Activated CD4-positive, alpha-beta T cell treated with anti-CD3 and anti-CD28 coated beads, Interleukin-2, amount 50 U/mL, for 1 hour (primary cell): ENCODE results near the gene PCDH7.

ENCODE experiments used
- DNase-seq: peaks from one replicate; pipeline ENCODE4 v3.0.0-alpha.2; 2020

Gene PCDH7

DNA sequence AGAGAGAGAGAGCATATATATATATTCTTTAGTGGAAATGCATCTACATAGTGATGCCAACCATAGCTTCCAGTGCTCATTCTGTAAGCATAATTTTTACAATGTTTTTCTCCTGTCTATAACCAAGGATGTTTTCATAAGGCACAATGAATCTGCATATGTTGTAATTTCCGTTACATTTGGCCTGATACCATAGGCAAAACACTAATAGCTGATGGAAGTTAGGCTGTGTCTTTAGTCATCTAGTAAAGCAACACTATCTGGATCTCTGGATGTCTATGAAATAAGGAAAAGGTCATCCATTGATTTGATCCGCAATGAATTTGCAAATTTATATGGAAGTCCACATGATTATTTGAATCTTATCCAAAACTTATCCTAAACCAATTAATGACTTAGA lies 8.1 kb downstream of the PCDH7 start:
- DNase-seq = no peak

DNA sequence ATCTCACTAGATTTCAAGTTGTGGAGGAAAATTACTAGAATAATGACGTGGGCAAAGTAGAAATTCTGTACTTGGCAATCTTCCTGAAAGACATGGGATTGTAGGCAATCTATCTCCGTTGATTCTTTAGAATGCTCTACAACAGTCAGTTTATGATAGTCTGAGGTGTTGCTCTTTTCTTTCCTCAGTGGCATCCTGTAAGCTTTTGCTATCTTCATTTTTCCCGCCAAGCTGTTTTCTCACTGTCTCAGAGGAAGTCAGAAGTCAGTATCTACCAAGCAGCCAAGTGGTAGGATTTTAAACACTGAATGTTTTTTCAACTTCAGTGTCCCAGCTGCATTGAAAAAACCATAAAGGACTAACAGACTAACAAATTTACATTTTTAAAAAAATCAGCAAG lies 23.7 kb downstream of the PCDH7 start:
- DNase-seq = no peak

DNA sequence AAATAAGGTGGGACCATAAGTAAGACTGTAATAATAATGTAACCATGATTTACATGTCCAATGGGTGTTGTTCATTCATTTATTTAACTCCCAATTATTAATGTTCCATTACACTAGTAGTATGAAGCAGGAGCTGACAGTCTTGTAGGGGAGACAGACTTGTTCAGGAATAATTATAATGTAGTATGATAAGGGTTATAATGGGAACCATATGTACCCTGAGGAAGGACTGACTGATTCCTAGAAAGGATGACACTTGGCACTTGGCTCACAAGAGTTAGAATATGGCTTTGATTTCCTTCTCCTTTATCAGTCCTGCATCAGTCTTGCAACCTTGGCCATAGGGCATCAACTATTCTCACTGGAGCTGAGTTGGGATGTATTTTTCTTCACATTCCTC lies 24.2 kb downstream of the PCDH7 start:
- no peak for DNase-seq

DNA sequence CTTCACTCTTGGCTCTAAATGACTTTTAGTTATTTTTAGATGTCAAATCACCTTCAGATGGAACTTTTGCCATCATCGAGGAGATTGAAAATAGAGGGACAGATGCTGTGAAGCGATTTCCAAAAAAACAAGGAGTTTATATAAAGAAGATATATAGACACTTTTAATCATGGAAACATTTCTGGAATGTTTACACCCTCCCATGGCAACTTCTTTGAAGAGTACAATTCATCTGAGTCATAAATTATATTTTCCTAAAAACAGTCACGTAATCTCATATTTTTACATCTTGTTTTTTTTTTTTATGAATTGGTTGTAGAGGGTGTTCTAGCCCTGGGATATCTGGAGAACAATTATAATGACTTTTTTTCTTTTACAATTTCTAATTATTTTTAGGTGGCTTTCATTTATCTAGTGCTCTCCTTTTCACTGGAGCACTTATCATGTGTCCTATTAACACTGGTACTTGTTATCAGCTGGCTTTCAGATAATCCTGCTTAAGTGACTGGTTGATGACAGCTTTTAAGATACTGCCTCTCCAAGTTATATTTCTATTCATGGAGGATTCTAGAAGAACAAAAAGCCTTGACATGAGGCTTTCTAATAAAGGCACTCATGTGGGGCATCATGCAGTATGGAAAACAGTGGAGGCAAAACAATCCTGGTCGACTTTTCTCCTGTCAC lies 24.9 kb downstream of the PCDH7 start:
- DNase-seq = no peak

DNA sequence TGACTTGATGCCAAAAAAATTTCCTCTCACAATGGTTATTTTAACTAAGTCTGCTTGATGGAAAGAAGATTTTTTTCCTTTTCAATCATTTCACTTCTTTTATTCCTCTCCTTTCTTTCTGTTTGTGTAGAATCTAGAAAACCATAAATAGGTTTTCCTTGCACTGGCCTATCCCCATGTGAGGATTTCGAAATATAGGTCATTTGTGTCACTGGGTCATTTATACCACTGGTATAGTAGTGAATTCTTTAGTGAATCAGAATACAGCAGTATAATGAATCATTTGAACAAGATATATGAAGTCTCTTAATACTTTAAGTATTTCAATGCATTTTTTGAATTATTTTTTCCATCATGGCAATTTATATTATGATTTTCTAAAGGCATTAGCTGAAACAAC lies 26.6 kb downstream of the PCDH7 start:
- DNase-seq = no peak

DNA sequence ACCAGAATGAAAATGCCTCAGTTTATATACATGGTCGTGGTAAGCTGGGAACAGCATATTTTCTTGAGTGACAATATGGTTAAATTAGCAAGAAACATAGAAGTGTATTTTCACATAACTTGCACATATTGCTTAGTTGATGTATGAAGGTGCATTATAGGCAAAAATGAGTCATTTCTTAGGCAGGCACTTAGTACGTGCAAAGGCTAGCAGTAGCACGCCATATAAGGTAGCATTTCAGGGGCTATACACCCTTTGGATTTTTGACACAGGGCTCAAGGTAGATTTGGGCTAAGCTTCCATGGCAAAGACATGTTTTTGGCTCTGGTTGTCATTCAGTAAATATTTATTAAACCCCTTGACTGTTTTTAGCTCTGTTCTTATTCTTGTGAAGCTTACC lies 33.1 kb downstream of the PCDH7 start:
- DNase-seq = no peak

DNA sequence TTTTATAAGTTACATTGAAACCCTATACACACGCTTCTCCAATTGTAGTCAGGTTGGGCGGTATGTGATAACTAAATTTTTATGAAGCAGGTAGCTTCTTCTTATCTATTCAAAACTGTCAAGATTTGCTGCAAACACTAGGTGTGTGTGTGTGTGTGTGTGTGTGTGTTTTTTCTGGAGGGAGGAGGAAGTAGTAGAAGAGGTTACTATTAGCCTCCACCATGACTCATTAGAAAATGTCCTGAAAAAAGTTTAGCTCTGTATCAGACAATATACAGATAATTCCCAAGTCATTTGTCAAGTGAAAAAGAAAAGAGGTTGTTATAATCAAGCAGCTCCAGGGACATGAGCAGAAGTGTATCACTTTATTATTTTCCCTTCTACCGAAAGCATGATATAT lies 33.9 kb downstream of the PCDH7 start:
- no peak for DNase-seq

DNA sequence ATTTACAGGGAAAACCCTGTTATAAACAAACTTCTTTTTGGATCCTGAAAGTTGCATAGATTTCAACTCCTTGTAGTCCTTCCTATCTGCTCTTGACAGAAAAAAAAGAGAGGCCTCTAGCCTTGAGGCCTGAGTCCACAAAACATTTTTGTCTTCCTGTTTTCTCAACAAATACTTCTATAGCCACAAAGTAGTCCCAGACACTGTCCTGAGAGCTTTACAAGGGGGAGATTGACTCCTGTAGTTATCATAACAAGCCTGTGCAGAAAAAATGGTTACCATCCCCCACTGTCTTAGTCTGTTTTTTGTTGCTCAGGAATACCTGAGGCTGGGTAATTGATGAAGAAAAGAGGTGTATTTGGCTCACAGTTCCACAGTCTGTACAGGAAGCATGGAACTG lies 35.2 kb downstream of the PCDH7 start:
- no peak for DNase-seq

DNA sequence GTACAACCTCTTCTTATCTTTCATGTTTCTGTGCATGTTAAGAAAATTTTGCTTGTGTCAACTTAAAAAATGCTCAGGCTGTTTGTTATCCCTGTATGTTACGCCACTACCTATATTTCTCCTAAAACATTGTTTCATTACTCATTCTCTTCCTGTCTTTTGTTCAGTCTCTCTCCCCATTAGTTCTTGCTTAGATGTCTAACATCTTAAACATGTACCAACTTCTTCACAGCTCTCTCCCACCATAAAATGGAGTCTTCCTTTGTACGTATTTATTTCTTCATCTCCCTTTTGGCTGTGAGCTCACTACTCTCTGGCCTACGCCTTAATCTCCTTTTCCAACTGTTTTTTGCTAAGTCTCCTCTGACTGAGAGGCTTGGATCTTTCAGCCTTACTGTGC lies 36.4 kb downstream of the PCDH7 start:
- DNase-seq = no peak

DNA sequence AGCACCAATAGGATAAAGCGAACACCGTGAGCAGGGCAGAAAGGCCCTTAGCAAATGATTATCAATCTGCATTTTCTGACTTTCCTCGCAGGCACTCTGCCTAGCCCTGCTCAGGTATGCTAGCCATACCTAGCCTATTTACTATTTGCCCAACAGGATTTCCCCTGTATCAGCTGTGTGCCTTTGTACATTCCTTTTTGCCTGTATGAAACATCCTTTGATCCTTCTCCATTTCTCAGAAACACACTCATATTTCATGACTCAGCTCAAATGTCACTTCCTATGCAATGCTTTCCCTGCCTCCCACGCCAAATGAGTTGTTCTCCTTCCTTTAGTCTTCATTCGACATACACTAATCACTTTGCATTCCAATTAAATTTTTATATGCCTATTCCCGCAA lies 37.2 kb downstream of the PCDH7 start:
- no peak for DNase-seq

DNA sequence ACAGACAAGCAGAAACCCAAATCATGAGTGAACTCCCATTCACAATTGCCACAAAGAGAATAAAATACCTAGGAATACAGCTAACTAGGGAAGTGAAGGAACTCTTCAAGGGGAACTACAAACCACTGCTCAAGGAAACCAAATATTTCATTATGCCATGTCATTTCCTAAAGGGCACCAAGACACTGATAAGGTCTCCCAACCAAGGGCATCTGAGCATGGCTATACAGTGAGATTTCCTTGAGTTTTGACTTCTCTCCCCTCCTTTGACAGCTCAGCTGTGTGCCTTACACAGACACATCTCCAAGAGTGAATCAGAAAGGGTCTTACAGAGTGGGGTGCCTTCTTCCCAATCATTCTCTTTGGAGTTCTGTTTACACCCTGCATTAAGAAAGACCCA lies 40.4 kb downstream of the PCDH7 start:
- DNase-seq = no peak

DNA sequence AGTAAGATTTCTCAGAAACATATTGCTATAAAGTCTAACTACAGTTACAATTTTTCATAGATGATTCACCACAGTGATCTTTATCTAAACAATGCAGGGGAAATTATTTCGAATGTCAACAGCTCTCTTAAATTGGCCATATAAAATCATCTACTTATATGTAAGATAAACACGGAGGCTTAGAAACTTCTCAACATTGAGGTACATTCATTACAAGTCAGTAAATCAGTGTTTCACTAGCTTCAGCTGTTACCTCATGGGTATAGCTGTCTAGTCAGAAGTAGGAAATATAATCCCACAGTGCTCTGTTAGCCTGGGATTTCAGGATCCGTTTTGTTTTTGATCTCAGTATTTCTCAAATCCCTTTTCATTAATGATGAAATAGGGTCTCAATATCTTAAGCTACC lies 43.2 kb downstream of the PCDH7 start:
- DNase-seq = no peak

DNA sequence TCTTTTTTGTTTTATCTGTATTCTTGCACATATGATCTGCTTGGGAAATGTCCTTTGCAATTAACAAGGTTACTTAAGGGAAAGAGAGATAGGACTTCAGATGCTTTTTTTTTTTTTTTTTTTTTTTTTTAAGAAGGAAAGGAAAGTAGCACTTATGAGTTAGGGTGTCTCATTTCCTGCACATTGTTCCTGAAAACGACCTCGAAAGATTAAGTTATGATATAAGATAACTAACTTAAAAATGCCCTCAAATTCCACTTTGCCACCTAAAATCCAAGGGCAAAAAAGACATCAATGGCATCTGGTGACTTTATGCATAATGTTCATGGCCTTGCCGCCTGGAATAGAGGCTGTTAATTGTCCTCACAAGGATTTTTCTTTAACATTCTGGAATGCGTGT lies 44.9 kb downstream of the PCDH7 start:
- no peak for DNase-seq

DNA sequence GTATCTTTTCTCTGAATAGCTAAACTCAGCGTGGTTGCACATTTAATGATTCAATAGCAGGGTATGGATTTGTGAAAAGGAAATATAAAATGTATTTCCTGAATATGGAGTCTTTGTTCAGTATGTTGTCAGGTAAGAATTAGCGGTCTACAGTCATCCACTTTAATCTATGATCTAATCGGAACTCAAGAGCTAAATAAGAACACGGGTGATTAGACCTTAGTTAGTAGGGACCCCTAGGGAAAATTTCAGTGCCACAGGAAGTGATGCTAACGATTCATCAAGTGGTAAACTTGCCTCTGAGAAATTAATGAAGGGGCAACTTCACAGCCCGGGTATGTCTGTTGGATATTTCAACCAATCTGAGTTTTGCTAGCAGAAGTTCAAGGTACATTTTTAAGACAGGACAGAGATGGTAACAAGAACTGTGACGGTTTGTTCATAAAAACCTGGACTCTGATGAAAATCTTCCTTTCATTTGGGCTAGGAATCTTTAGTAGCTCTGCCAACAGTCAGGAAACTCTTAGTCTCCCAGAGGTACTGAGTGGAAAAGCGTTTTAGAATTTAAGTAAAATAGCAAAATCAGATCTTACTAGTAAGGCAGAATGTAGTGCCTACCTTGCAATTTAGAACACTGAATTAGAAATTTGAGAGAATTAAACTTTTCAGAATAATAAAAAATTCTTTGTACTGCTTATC lies 47.1 kb downstream of the PCDH7 start:
- DNase-seq = no peak

DNA sequence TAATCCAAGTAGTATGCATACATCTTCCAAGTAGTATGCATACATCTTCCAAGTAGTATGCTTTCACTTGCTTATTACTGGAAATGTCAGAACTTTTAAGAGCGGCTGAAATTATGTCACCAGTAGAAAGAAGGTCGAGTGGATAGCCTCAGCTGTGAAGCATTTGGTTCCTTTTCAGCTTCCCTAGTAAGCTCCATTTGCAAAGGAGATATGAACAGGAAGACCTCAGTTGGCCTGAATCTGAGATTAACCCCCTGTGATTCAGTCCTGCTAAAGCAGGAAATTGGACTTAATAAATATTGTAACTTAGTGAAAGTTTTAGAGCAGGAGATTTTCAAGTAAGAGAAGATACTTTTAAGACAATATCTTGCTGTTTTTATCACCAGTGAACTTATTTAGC lies 48.1 kb downstream of the PCDH7 start:
- no peak for DNase-seq

DNA sequence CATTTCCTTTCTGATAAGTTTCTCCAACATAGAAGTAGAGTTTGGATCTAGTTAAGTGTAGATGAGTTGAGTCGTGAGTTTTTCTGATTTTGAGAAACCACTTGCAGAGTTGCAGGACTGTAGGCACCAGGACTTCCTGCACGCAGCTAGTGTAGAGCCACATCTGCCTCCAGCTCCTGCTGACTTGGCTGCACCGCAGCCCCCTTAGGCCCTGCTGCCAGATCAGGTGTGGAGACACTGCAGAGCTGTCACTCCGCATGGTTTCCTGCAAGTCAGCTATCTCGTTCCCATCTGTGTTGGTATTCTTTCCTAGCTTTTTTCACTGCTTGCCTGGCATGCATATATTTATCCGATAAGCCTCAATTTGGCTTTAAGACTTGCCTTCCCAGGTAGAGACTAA lies 48.9 kb downstream of the PCDH7 start:
- DNase-seq = no peak

DNA sequence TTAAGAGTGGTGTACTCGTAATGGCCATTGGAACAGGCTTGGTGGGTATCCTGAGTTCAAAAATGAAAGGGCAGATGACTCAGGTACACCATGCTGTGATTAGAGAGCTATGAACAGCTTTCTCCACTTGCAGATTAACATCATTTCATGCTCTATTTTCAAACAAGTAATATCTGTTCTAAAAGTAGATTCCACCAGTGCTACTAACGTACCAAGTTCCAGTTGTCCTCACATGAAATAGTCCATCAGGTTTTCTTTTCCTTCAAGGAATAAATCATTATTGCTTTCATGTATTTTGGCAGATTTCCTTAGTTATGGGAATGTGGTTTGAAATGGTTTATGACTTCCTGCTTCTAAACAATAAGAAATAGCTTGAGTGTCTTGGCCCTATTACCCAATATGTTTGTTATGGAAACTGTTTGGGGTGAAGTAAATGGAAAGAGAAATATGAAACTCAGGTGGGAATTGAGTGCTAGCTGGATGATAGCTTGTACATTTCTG lies 49.9 kb downstream of the PCDH7 start:
- DNase-seq = no peak

DNA sequence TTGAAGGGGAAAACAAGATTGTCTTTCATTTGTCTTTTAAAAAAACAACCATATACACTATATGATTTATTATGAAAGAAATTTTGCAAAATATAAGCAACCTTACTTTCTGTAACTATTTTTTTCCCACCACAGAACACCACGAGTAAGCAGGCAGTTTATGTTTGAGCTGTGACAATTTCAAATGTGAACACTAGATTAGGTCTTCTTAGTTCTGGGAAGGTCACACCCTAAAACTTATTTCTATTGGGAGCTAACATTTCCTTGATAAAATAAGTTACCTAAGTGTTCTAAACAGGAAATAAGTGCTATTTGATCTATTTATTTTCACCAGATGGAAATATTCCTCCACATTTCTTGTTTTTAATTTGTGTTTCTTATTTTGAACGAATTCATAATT lies 50.6 kb downstream of the PCDH7 start:
- no peak for DNase-seq

DNA sequence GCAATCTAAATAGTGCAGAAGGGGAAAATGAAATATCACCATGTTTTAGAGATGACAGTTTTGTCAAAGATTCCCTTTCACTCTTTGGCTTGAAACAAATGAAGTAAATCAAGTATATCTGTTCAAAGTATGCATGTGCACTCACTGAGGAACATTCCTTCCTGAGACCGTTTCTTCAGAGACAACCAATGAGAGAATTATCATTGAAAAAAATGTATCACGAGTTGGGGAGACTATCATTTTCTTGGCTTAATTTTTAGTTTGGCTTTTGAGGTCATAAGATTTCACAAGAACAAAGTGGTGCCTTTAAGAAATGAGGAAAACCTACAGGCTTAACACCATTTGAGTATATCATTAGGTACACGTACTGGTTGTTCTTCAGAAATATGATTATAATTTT lies 56.3 kb downstream of the PCDH7 start:
- no peak for DNase-seq

DNA sequence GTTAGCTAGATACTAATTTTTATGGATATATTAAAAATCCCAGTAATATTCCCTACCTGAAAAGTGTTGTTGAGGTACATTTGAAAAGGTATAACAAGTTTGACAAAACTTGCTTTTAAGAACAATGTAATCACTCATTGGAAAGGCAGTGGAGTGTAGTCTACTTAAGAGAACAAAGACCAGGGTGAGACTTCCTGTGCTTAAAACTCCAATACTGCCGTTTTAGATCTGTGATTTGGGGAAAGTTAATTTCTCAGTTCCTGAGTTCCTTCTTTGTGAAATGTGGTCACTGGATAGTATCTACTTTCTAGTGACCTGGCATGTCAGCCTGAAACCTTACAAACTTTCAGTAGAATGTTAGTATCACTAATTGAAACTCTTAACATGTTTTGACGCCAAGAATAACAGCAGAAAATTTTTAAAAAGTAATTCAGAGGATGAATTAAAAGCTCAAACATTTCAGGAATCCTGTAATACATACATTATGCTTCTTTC lies 56.8 kb downstream of the PCDH7 start:
- DNase-seq = no peak
